GM18858 (cell line): Measurements from ENCODE around the gene ANXA2.
A peak's percentile ranks its signal among the peaks of the same experiment; 100 is the strongest.

ENCODE experiments used
- ATAC-seq: cut with Tn5 transposase; IDR thresholded peaks from one replicate; pipeline ENCODE4 v1.9.1; 2021; ENCODE audit not compliant: unreplicated experiment

Gene ANXA2

GRCh38 chr15:60390871-60391501 lies 6.8 kb downstream of the ANXA2 start:
- ATAC-seq, result no peak

- no peak for ATAC-seq
These were observed 7.6 kb downstream of the ANXA2 start for GRCh38 chr15:60390231-60390630.

- ATAC-seq, result peak; percentile 65
These were observed 8.3 kb downstream of the ANXA2 start for GRCh38 chr15:60389261-60390077.

- no peak for ATAC-seq
These were observed 10.5 kb downstream of the ANXA2 start for GRCh38 chr15:60387321-60387720.

- no peak for ATAC-seq
These were observed 11.2 kb downstream of the ANXA2 start for GRCh38 chr15:60386615-60387014.

GRCh38 chr15:60385620-60386552 lies 11.9 kb downstream of the ANXA2 start:
- ATAC-seq, result no peak

GRCh38 chr15:60384526-60385126 lies 13.2 kb downstream of the ANXA2 start:
- ATAC-seq, result no peak

GRCh38 chr15:60384053-60384452 lies 13.7 kb downstream of the ANXA2 start:
- no peak for ATAC-seq

GRCh38 chr15:60382773-60383674 lies 14.8 kb downstream of the ANXA2 start:
- no peak for ATAC-seq

GRCh38 chr15:60381148-60381788 lies 16.5 kb downstream of the ANXA2 start:
- ATAC-seq, result no peak

- ATAC-seq, result no peak
These were observed 18.1 kb downstream of the ANXA2 start for GRCh38 chr15:60379525-60380274.

GRCh38 chr15:60379185-60379524 lies 18.6 kb downstream of the ANXA2 start:
- no peak for ATAC-seq

- no peak for ATAC-seq
These were observed 21.1 kb downstream of the ANXA2 start for GRCh38 chr15:60376677-60377095.

- ATAC-seq, result no peak
These were observed 22.5 kb downstream of the ANXA2 start for GRCh38 chr15:60375306-60375705.

GRCh38 chr15:60374628-60375081 lies 23.1 kb downstream of the ANXA2 start:
- ATAC-seq, result no peak

GRCh38 chr15:60374209-60374608 lies 23.6 kb downstream of the ANXA2 start:
- no peak for ATAC-seq

- no peak for ATAC-seq
These were observed 24.0 kb downstream of the ANXA2 start for GRCh38 chr15:60373745-60374144.

- ATAC-seq, result no peak
These were observed 24.5 kb downstream of the ANXA2 start for GRCh38 chr15:60373327-60373726.

- no peak for ATAC-seq
These were observed 25.0 kb downstream of the ANXA2 start for GRCh38 chr15:60372756-60373155.
